ENCODE results near the gene HOXB4. TPM values are rescaled to one million over a fixed set of nuclear protein-coding genes. Genes with fewer than 3 reads are reported as not detected.

Gene HOXB4
- total and polyA plus RNA-seq, 9 donors = 0.13 to 3.4 (median 0.87) TPM

DNA sequence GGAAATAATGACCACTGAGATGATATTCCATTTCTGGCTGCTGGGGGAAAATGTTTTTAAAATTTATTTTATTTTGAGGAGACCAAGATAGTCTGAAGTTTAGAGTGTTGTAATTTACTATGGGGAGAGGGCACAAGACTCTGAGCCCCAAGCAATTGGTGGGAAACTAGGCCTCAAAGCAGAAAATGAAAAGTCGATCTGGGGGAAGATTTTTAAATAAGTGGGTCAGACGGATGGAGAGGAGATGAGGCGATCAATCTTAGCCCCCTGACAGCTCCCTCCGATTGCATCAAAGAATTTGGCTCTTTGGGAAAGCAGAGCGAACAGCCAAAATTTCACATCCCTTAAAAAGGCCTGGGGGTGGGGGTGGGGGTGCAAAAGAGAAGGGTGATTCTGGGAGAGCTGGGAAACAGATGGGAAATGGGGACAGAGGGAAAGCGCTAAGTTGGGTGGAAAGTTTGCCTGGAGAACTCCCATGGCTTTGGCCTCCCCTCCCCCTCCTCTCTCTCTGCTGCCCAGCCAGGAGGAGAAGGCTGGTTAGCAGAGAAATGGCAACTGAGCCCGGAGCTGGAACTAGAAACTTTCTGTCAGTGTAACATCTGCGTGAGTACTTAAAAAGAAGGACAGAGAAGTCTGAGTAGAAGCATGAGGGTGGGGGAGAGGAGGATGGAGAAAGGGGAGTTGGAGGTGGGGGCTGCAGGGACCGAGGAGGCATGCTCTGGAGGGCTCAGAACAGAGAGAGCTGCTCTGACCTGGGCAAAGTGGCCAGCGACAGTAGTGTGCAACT lies 31.8 kb downstream of the HOXB4 start:
- H3K9me3 ChIP-seq = peaks cover 0 to 4% of the 10 kb centered on the region in 2 donors
- H3K36me3 ChIP-seq = no peaks in the 10 kb centered on the region
- no peak overlapping the region for H3K27ac ChIP-seq
- no peak for DNase-seq
- H3K27me3 ChIP-seq = no peaks in the 10 kb centered on the region
- WGBS, 3 donors = 37 to 45% (median 45%) methylated on average over 10 of the region's 10 CpGs
- TF ChIP-seq EP300 (IDR thresholded peaks at IDR 0.05) (no peak), POLR2A (IDR thresholded peaks at IDR 0.05) (no peak), CTCF (IDR thresholded peaks at IDR 0.05) (no peak)
- H3K4me3 ChIP-seq = no peak overlapping the region
- intact Hi-C loops (cut with DNase I) = loop anchor here in 1 of 4 donors (5.0 kb wide), 1 partner anchor 1606 kb away; the partner anchor contains the start of gene PPP1R9B
- no peaks in the 10 kb centered on the region for H3K4me1 ChIP-seq (ENCODE audit: insufficient read depth)

- Histone ChIP-seq H3K9me3 (peaks cover 0 to 4% of the 10 kb centered on the region in 2 donors), H3K27ac (no peak overlapping the region), H3K4me1 (ENCODE audit: insufficient read depth) (no peaks in the 10 kb centered on the region), H3K36me3 (no peaks in the 10 kb centered on the region), H3K4me3 (no peak overlapping the region), H3K27me3 (no peaks in the 10 kb centered on the region)
- intact Hi-C loops (cut with DNase I) = loop anchor here in 1 of 4 donors (5.0 kb wide), 1 partner anchor 1607 kb away; the partner anchor contains the start of gene PPP1R9B
- no peak for TF ChIP-seq CTCF (IDR thresholded peaks at IDR 0.05)
- 90 to 92% (median 92%) methylated on average over 1 of the region's 1 CpG for WGBS, 3 donors
- no peak for DNase-seq
Measured at GRCh38 chr17:48545539-48545938, 32.6 kb downstream of the HOXB4 start.

- no peaks in the 10 kb centered on the region for H3K4me1 ChIP-seq (ENCODE audit: insufficient read depth)
- TF ChIP-seq CTCF (IDR thresholded peaks at IDR 0.05) (no peak), POLR2A (IDR thresholded peaks at IDR 0.05) (no peak), EP300 (IDR thresholded peaks at IDR 0.05) (no peak)
- no peak for DNase-seq
- H3K9me3 ChIP-seq = peaks cover 0 to under 1% of the 10 kb centered on the region in 2 donors
- 40 to 42% (median 41%) methylated on average over 12 of the region's 12 CpGs for WGBS, 3 donors
- peak within 1 kb of the TSS; percentile 54 for H3K4me3 ChIP-seq
- no peaks in the 10 kb centered on the region for H3K36me3 ChIP-seq
- H3K27me3 ChIP-seq = no peaks in the 10 kb centered on the region
- peak within 1 kb of the TSS; percentile 35 to 54 for H3K27ac ChIP-seq
- intact Hi-C loops (cut with DNase I) = loop anchor here in 1 of 4 donors (5.0 kb wide), 1 partner anchor 1607 kb away; the partner anchor contains the start of gene PPP1R9B
Measured at GRCh38 chr17:48545022-48545375, 33.2 kb downstream of the HOXB4 start, which contains the start of gene HOXB2. Gene HOXB2, minus strand, starts transcription at chr17:48545109. Its CDS starts 198 bp downstream, at chr17:48544911.

- intact Hi-C loops (cut with DNase I) = loop anchor here in 1 of 4 donors (5.0 kb wide), 1 partner anchor 1608 kb away; the partner anchor contains the start of gene PPP1R9B
- WGBS, 3 donors = 4 to 6% (median 5%) methylated on average over 38 of the region's 38 CpGs
- Histone ChIP-seq H3K27me3 (no peaks in the 10 kb centered on the region), H3K9me3 (no peaks in the 10 kb centered on the region), H3K4me1 (ENCODE audit: insufficient read depth) (no peaks in the 10 kb centered on the region), H3K36me3 (no peaks in the 10 kb centered on the region), H3K4me3 (peak overlapping the region; percentile 54), H3K27ac (peak overlapping the region; percentile 35 to 54)
- TF ChIP-seq CTCF (IDR thresholded peaks at IDR 0.05) = no peak
- no peak for TF ChIP-seq EP300 (IDR thresholded peaks at IDR 0.05)
- TF ChIP-seq POLR2A (IDR thresholded peaks at IDR 0.05) = no peak
- peak in 4 of 5 donors; percentile 30 to 68 (median 44) for DNase-seq
Measured at GRCh38 chr17:48544349-48545021, 33.7 kb downstream of the HOXB4 start.
